Activated T-cell treated with anti-CD3 and anti-CD28 coated beads, Interleukin-2, amount 50 U/mL, for 4 hours (primary cell): ENCODE data around the gene KDM6A. TPM values are rescaled to one million over a fixed set of nuclear protein-coding genes. Genes with fewer than 3 reads are reported as not detected.
"Not testable (repeated sequence)": the region's sequence is repeated elsewhere in the genome, so short reads cannot be mapped to it uniquely, and the experiment has no call there.

ENCODE experiments used
- ATAC-seq, 2 donors: fragments of 200-7000 bp; cut with Tn5 transposase; one replicate each; pipeline ENCODE4 v1.10.0; 2021
- DNase-seq: peaks from one replicate; pipeline ENCODE4 v3.0.0-alpha.2; 2020
- H3K27me3 Mint-ChIP-seq: one replicate; pipeline ENCODE4 v1.8.0; 2021; ENCODE audit warnings: low read depth, mixed read lengths
- H3K36me3 Mint-ChIP-seq: one replicate; pipeline ENCODE4 v1.8.0; 2022; ENCODE audit warnings: mixed read lengths; ENCODE audit not compliant: insufficient read depth
- H3K4me1 Mint-ChIP-seq: one replicate; pipeline ENCODE4 v1.8.0; 2021; ENCODE audit warnings: low read depth, mixed read lengths
- H3K4me3 Mint-ChIP-seq: one replicate; pipeline ENCODE4 v1.8.0; 2021; ENCODE audit warnings: mild to moderate bottlenecking, moderate library complexity, mixed read lengths
- H3K9me3 Mint-ChIP-seq: one replicate; pipeline ENCODE4 v1.8.0; 2021; ENCODE audit warnings: mixed read lengths
- total RNA-seq, 3 donors: library from RNA; stranded (reverse); gene quantifications; one replicate each; pipeline ENCODE4 v1.2.1, GENCODE V29; 2021

Gene KDM6A
- total RNA-seq, 3 donors from 2014 or later = 17.6 to 29.7 (median 21.5) TPM

DNA sequence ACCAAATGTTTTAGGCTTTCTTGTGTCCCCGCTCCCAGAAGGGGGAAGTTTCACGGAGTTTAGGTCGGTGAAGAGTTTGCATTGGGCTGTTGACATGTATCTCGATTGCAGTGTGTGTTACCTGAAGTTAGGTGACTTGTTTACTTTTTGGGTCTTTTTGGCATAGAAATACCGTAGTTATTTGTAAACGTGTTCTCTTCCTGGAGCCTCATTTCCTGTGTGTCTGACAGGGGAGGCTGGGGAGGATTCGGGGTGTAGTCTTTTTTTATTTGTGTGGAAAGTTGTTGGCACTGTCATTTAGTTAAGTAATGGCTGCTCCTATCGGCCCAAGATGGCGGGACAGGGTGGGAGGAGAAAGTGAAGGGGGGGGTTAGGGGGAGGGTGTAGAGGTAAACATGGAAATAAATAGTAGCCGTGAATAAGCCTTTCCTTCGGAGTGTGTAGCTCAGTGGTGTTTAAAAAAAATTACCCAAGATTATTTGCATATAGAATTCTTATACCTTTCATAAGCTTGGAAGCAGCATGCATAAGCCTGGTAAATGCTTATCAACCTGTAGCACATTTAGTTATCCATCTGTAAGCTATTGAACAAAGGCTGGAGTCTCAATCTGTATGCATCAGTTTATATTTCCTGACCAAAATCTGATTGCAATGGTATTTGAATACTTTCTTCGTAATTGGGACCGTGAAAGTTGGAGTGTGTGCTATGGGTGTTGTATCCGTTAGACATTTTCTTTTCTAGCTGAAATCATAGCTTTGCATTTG, 1.6 kb downstream of the KDM6A start:
- peak; percentile 46 for DNase-seq
- no peaks in the 10 kb centered on the region for H3K36me3 Mint-ChIP-seq
- ATAC-seq = peak; percentile 6 to 28
- no peaks in the 10 kb centered on the region for H3K27me3 Mint-ChIP-seq
- peaks cover 22% of the 10 kb centered on the region for H3K4me1 Mint-ChIP-seq
- no peaks in the 10 kb centered on the region for H3K9me3 Mint-ChIP-seq
- peak overlapping the region; percentile 95 for H3K4me3 Mint-ChIP-seq

DNA sequence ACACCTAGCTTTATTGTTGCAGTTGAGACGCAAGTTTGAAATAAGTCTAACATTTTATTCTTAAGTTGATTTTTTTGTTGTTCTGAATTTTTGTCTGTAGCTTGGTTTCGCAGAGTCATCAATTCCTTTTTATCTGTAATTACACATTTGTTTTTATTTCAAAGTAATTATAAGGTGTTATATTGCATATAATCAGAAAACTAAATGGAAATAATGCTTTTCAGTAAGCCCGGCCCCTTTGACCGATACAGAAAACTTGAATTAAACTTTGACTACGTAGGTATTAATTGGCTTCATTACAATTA, 2.1 kb downstream of the KDM6A start:
- H3K36me3 Mint-ChIP-seq = no peaks in the 10 kb centered on the region
- H3K4me1 Mint-ChIP-seq = peaks cover 24% of the 10 kb centered on the region
- no peaks in the 10 kb centered on the region for H3K9me3 Mint-ChIP-seq
- no peaks in the 10 kb centered on the region for H3K27me3 Mint-ChIP-seq
- peak overlapping the region; percentile 95 for H3K4me3 Mint-ChIP-seq
- DNase-seq (no peak), ATAC-seq (no peak)

GRCh38 chrX:44876086-44876485, 3.1 kb downstream of the KDM6A start:
- Mint-ChIP-seq H3K36me3 (no peaks in the 10 kb centered on the region), H3K4me3 (peak overlapping the region; percentile 64), H3K9me3 (no peaks in the 10 kb centered on the region), H3K27me3 (no peaks in the 10 kb centered on the region), H3K4me1 (peaks cover 29% of the 10 kb centered on the region)
- ATAC-seq (no peak), DNase-seq (no peak)

DNA sequence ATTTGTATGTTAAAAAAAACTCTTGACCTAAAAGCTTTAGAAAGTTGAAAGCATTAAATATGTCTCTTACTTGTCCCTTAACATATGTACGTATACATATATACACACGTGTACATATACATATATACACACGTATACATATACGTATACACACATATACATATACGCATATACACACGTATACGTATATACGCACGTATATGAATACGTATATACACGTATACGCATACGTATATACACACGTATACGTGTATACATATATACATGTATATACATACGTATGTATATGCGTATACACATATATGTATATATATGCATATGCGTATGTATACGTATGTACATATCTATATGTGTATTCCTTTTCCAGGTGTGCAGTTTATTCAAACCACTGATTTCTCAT, 3.8 kb downstream of the KDM6A start:
- Mint-ChIP-seq H3K4me3 (no peak overlapping the region), H3K9me3 (no peaks in the 10 kb centered on the region), H3K4me1 (peaks cover 28% of the 10 kb centered on the region), H3K36me3 (no peaks in the 10 kb centered on the region), H3K27me3 (no peaks in the 10 kb centered on the region)
- ATAC-seq = no peak
- DNase-seq = no peak

DNA sequence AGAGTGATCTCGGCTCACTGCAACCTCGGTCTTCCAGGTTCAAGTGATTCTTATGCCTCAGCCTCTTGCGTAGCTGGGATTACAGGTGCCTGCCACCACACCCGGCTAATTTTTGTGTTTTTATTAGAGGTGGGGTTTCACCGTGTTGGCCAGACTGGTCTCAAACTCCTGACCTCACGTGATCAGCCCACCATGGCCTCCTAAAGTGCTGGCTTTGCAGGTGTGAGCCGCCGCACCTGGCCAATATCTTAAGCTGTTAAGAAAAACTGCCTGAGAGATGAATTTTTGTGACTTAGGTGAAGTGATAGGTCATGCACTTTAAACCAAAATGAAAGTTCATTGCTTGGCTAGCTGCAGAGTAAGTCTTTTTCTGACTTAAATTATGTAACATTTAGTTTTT, 5.8 kb downstream of the KDM6A start:
- Mint-ChIP-seq H3K27me3 (no peaks in the 10 kb centered on the region), H3K36me3 (no peaks in the 10 kb centered on the region), H3K4me3 (no peak overlapping the region), H3K4me1 (peaks cover 39% of the 10 kb centered on the region), H3K9me3 (no peaks in the 10 kb centered on the region)
- ATAC-seq = no peak
- no peak for DNase-seq

DNA sequence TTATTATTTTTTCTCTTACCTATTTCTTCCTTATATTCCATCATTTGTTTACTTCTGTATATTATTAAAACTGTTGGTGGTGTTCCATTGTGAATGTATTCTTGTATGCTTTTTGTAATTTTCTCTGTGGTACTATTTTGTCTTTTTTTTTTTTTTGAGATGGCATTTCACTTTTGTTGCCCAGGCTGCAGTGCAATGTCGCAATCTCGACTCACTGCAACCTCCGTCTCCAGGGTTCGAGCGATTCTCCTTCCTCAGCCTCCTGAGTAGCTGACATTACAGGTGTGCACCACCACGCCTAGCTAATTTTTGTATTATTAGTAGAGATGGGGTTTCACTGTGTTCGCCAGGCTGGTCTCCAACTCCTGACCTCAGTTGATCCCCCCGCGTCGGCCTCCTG, 8.6 kb downstream of the KDM6A start:
- Mint-ChIP-seq H3K9me3 (no peaks in the 10 kb centered on the region), H3K27me3 (no peaks in the 10 kb centered on the region), H3K4me3 (no peak overlapping the region), H3K36me3 (no peaks in the 10 kb centered on the region), H3K4me1 (peaks cover 47% of the 10 kb centered on the region)
- no peak for DNase-seq
- no peak for ATAC-seq

DNA sequence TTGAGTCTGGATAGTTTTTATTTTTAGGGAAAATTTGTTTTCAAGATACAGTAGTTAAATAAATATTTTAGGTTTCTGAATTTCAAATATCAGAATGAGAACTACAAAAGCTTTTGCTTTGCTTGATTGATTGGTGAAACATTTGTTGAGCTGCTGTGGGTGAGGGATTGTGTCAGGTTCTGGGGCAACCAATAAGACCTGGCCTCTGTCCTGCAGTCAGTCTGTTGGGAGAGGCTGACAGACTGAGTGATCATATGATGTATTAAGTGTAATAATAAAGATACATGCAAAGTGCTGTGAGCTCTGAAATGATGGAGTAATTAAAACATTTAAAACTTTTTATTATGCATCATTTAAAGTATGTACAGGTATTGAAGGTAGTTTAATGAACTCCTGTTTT, 9.6 kb downstream of the KDM6A start:
- H3K9me3 Mint-ChIP-seq = no peaks in the 10 kb centered on the region
- peaks cover 49% of the 10 kb centered on the region for H3K4me1 Mint-ChIP-seq
- DNase-seq = no peak
- no peak overlapping the region for H3K4me3 Mint-ChIP-seq
- no peaks in the 10 kb centered on the region for H3K27me3 Mint-ChIP-seq
- H3K36me3 Mint-ChIP-seq = no peaks in the 10 kb centered on the region
- no peak for ATAC-seq

DNA sequence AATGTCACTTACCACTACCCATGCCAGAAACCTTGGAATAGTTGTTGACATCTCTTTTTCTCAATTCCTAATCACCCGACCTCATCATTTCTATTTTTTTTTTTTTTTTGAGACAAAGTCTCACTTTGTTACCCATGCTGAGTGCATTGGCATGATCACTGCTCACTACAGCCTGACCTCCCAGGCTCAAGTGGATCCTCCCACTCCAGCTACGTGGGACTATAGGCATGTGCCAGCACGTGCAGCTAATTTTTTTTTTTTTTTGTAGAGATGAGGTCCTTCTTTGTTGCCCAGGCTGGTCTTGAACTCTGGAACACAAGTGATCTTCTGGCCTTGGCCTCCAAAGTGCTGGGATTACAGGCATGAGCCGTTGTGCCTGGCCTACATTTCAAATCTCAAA, 12.0 kb downstream of the KDM6A start:
- H3K9me3 Mint-ChIP-seq = no peaks in the 10 kb centered on the region
- no peaks in the 10 kb centered on the region for H3K36me3 Mint-ChIP-seq
- H3K27me3 Mint-ChIP-seq = no peaks in the 10 kb centered on the region
- DNase-seq = no peak
- H3K4me1 Mint-ChIP-seq = peaks cover 52% of the 10 kb centered on the region
- no peak overlapping the region for H3K4me3 Mint-ChIP-seq
- ATAC-seq = no peak

DNA sequence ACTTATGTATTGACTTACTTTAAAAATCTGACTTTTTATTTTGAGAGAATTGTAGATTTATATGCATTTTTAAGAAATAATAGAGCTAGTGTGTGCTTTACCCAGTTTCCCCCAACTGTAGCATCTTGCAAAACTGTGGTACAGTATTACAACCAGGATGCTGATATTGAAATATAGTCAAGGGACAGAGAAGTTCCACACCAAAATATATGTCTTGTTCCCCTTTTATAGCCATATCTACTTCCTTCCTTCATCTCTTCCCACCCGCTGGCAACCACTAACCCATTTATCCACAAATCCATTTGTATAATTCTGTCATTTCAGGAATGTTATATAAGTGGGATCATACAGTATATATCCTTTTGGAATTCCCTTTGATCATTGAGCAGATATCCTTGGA, 16.8 kb downstream of the KDM6A start:
- Mint-ChIP-seq H3K36me3 (no peaks in the 10 kb centered on the region), H3K27me3 (no peaks in the 10 kb centered on the region), H3K4me3 (no peak overlapping the region), H3K9me3 (no peaks in the 10 kb centered on the region), H3K4me1 (peaks cover 40% of the 10 kb centered on the region)
- ATAC-seq (no peak), DNase-seq (no peak)

- Mint-ChIP-seq H3K4me3 (no peak overlapping the region), H3K36me3 (no peaks in the 10 kb centered on the region), H3K9me3 (peaks cover under 1% of the 10 kb centered on the region), H3K27me3 (no peaks in the 10 kb centered on the region), H3K4me1 (peaks cover 37% of the 10 kb centered on the region)
- ATAC-seq (no peak), DNase-seq (no peak)
Measured at GRCh38 chrX:44890247-44890646, 17.3 kb downstream of the KDM6A start.

DNA sequence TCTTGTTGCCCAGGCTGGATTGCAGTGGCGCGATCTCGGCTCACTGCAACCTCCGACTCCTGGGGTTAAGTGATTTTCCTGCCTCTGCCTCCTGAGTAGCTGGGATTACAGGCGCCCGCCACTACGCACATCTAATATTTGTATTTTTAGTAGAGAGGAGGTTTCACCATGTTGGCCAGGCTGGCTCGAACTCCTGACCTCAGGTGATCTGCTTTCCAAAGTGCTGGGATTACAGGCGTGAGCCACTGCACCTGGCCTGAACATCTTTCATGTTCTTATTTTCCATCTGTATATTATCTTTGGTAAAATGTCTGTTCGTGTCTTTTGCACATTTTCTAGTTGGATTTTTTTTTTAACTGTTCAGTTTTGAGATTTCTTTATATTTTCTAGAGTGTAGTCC, 17.7 kb downstream of the KDM6A start:
- not testable (repeated sequence) for H3K9me3 Mint-ChIP-seq
- peaks cover 38% of the 10 kb centered on the region for H3K4me1 Mint-ChIP-seq

GRCh38 chrX:44891642-44892041, 18.7 kb downstream of the KDM6A start:
- H3K4me3 Mint-ChIP-seq = no peak overlapping the region
- peaks cover 5% of the 10 kb centered on the region for H3K9me3 Mint-ChIP-seq
- H3K36me3 Mint-ChIP-seq = peaks cover 2% of the 10 kb centered on the region
- ATAC-seq (no peak), DNase-seq (no peak)
- H3K4me1 Mint-ChIP-seq = peaks cover 35% of the 10 kb centered on the region
- no peaks in the 10 kb centered on the region for H3K27me3 Mint-ChIP-seq

More for the DNA sequence above, 17.7 kb downstream of the KDM6A start:
- ATAC-seq, H3K4me3 Mint-ChIP-seq, DNase-seq, H3K36me3 Mint-ChIP-seq, H3K27me3 Mint-ChIP-seq: not testable (repeated sequence)

- peaks cover 6% of the 10 kb centered on the region for H3K36me3 Mint-ChIP-seq
- H3K9me3 Mint-ChIP-seq = peaks cover 9% of the 10 kb centered on the region
- H3K27me3 Mint-ChIP-seq = no peaks in the 10 kb centered on the region
- H3K4me1 Mint-ChIP-seq = peaks cover 40% of the 10 kb centered on the region
- DNase-seq = no peak
- no peak overlapping the region for H3K4me3 Mint-ChIP-seq
- no peak for ATAC-seq
Measured at GRCh38 chrX:44896876-44897186, 23.8 kb downstream of the KDM6A start.

GRCh38 chrX:44897539-44897938, 24.6 kb downstream of the KDM6A start:
- Mint-ChIP-seq H3K36me3 (peaks cover 6% of the 10 kb centered on the region), H3K27me3 (no peaks in the 10 kb centered on the region), H3K9me3 (peaks cover 9% of the 10 kb centered on the region), H3K4me3 (no peak overlapping the region), H3K4me1 (peaks cover 40% of the 10 kb centered on the region)
- DNase-seq = no peak
- ATAC-seq = no peak

GRCh38 chrX:44898411-44899221, 25.6 kb downstream of the KDM6A start:
- Mint-ChIP-seq H3K9me3 (peaks cover 16% of the 10 kb centered on the region), H3K4me3 (no peak overlapping the region), H3K4me1 (peaks cover 46% of the 10 kb centered on the region), H3K36me3 (peaks cover 11% of the 10 kb centered on the region), H3K27me3 (no peaks in the 10 kb centered on the region)
- ATAC-seq = peak; percentile 32 to 33
- DNase-seq = no peak
